GM23248 (cell line): Measurements from ENCODE around the gene MRPL23.

Experiments
- EZH2 ChIP-seq: fragments of 200-600 bp; sonication (generic); IDR thresholded peaks from 2 replicates; pipeline ENCODE4 v1.6.1; 2018; ENCODE audit warnings: antibody characterized with exemption, mild to moderate bottlenecking; ENCODE audit not compliant: insufficient read depth, poor library complexity, severe bottlenecking
- EZH2phosphoT487 ChIP-seq: fragments of 200-600 bp; sonication (generic); IDR thresholded peaks from 2 replicates; pipeline ENCODE4 v1.6.1; 2018; ENCODE audit warnings: antibody characterized with exemption, moderate library complexity, mild to moderate bottlenecking, low read depth; ENCODE audit not compliant: insufficient read depth

DNA sequence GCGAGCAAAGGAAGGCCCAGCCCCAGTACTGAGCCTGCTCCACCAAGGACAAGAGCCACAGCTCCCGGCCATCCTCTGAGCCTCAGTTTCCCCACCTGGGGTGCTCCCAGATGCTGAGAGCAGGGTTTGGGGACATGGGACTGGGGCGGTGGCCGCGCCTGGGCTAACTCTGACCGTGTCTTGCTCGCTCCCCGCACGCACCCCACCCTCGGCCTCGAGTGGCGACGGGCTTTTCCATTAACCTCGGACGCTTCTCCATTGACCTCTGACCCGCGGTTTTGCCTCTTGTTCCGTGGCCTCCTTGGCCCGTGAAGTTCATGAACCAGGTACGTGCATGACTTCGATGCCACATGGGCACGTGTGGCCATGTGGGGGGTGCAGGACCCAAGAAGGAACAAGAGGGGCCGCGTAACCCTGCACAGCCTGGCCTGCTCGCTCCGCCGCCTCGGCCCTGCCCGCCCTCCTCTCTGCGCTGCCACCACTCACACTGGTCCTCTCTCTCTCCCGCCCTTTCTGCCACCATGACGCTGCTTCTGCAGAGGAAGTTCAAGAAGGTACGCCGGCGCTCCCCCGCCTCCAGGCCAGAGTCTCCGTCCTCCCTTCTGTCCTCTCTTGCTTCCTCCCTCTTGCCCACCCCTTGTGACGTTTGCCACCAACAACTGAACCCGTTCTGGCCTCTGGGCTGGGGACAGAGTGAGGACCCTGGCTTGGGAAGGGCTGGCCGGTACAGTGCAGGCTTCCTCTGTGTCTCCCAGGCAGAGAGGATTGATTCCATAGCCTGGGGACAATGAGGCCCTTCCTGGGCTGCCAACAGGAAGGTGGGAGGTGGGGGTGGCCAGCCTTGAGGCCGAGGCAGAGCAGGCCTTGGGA, 20.7 kb upstream of the MRPL23 start:
- TF ChIP-seq EZH2 (no peak), EZH2phosphoT487 (no peak)
